NCI-H748 (cell line): ENCODE results near the gene LCN2.

Experiments used
- DNase-seq: peaks from one replicate; lab custom pipeline; 2025; ENCODE audit not compliant: unreplicated experiment; lab: John Stamatoyannopoulos, UW

LCN2 gene

GRCh38 chr9:128114326-128115186 is 34.7 kb upstream of the LCN2 start:
- no peak for DNase-seq

GRCh38 chr9:128115187-128116103 is 33.8 kb upstream of the LCN2 start:
- DNase-seq, result no peak

GRCh38 chr9:128116104-128117083 is 32.9 kb upstream of the LCN2 start:
- no peak for DNase-seq

GRCh38 chr9:128117613-128118471 is 31.4 kb upstream of the LCN2 start:
- peak; percentile 83 for DNase-seq

GRCh38 chr9:128118472-128118857 is 30.8 kb upstream of the LCN2 start:
- no peak for DNase-seq

- no peak for DNase-seq
These were observed 30.1 kb upstream of the LCN2 start for GRCh38 chr9:128118971-128119665.

- no peak for DNase-seq
These were observed 29.1 kb upstream of the LCN2 start for GRCh38 chr9:128120061-128120740.

GRCh38 chr9:128120741-128121465 is 28.4 kb upstream of the LCN2 start:
- DNase-seq, result no peak

- no peak for DNase-seq
These were observed 27.8 kb upstream of the LCN2 start for GRCh38 chr9:128121466-128121810.

- no peak for DNase-seq
These were observed 27.1 kb upstream of the LCN2 start for GRCh38 chr9:128121924-128122808.

- DNase-seq, result no peak
These were observed 26.5 kb upstream of the LCN2 start for GRCh38 chr9:128122809-128123175.

GRCh38 chr9:128123451-128124080 is 25.7 kb upstream of the LCN2 start:
- DNase-seq, result no peak

- DNase-seq, result no peak
These were observed 24.8 kb upstream of the LCN2 start for GRCh38 chr9:128124451-128124850.

- DNase-seq, result peak; percentile 52
These were observed 24.2 kb upstream of the LCN2 start for GRCh38 chr9:128124873-128125579.

GRCh38 chr9:128125580-128126354 is 23.5 kb upstream of the LCN2 start:
- DNase-seq, result no peak
